Stimulated activated CD8-positive, alpha-beta memory T cell treated with anti-CD3 and anti-CD28 coated beads, Interleukin-15, amount 100 ng/mL, for 24 hours (primary cell): ENCODE data around the gene PYROXD2.

Experiments used
- DNase-seq: peaks from one replicate; pipeline ENCODE4 v3.0.0-alpha.2; 2020; ENCODE audit warnings: low read depth

The PYROXD2 gene

DNA sequence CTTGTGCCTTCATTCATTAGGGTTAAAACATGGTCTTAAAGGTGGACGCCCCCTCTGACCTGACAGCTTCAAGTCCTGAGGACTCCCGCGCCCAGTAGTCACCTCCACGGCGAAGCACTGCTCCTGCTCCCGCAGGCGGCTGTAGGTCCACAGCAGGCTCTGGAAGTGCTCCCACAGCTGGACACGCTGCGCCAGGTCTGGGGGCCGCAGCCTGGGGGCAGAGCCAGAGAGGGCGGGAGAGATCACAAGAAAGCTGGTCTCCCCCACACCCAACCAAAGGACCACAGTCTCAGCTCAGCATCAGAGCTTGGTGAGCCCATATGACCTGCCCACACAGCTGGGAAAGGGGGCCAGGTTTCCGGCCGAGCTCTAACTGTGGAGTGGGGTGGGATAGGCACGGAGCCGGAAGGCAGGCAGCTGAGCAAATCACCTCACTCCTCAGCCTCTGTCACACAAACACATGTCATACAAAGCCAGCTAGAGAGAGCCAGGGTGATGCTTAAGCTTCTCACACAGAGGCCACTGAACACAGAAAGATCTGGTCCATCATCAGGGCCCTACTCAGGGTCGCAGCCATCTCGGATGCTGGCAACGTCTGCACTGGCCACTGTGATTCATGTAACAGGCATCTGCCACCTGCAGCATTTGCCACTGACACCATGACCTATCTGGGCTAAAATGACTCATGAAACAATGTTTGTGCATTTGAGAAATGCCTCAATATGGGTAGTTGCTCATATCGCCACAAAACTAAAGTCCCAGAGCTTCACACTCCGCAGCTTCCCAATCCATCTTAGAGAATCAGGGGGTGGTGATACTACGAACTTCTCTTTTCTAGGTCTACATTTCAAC, 19.1 kb upstream of the PYROXD2 start:
- DNase-seq, result no peak

DNA sequence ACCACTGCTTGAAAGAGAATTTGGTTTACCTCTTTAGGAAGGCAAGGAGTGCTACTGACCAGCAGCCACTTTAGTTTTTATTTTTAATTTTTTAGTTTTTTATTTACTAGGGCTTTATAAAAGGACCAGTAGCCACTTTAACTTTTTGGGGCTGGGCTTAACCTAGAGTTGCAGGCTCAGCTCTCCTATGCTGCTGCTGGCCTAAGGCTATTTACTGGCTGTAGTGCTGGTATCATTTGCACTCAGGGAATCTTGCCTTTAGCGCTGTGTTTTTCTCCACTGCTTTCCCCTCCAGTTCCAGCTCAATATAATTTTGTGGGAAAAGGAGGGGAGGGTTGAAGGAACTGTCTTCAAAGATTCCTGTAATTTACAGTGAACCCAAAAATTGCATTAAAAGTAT, 18.4 kb upstream of the PYROXD2 start:
- DNase-seq, result no peak

DNA sequence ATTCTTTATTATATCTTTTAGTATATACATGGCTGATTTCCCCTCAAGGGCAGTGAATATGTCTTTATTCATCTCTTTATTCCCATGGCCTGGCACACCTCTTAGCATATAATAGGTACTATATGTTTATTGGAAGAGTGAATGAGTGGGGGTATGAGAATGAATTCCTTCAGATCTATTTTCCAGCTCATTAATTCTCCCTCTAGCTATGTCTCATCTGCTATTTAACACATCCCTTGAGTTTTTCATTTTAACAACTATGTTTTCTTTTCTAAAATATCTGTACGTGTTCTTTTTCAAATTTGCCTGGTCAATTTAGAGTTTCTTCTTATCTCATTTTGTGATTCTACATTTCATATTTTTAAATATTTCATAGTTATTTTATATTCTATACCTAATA, 17.3 kb upstream of the PYROXD2 start:
- no peak for DNase-seq

DNA sequence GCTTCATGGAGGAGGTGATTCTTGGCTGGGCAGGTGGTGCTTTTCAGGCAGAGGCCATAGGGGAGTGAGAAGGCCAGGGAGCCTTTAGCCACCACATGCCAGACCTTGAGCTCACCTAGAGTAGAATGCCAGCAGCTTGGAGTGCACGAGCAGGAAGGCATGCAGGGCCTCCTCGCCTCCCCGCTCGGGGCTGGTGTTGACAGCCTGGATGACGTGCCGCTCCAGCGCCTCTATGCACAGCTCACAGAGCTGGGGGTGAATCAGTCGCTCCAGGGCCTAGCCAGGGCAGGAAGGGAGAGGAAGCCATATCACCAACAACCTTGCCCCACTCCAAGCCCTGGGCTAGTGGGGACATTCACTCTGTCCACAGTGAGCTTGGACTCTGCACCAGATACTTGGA, 16.0 kb upstream of the PYROXD2 start:
- DNase-seq, result no peak

DNA sequence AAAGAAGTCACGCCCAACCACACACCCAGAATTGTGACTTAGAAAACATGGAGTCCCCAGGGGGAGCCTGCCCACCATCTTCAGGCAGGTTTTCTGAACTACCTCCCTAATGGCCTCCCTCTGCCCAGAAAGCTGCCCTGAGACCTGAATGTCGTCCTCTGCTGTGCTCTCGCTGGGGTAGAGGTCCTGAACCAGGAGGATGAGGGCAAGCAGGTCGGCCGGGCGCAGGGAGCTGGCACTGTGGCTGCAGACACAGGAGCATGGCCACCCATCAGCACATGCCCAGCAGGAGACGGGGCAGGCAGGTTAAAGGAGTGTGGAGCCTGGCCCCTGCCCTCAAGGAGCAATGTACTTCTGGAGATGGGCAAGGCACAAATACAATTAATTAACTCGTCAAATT, 15.4 kb upstream of the PYROXD2 start:
- DNase-seq, result no peak

DNA sequence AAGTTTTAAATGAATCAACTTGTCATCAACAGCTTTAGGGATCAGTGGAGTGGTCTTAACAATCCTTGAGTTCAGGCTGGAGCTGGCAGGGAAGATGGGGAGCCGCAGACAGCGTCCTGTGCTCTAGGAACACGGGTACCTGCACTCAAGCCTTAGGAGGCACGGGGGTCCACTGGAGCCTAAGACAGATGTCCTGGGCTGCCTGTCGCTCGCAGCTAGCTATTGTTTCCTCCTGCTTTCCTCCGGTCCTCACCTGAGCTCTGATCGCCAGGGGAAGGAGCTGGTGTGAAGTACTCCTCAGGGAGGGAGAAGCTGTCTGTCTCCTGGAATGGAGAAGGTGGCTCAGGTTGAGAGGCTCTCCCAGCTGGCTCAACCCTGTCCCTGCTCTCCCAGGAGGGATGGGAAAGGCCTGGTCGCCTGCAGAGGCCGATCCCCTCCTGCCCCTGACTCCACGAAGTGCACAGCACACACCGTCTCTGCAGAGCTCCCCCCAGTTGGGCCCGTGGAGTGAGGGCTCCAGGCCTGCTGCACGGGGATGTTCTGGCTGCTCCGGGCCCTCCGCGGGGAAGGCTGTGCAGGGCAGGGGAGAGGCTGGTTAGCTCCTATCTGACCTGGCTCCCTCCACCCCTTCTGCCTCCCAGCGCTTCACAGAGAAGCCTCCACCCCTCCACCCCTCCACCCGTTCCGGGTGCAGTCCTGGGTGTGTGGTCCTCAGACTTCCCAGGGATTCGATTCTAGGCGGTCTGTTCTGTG, 14.5 kb upstream of the PYROXD2 start:
- no peak for DNase-seq

DNA sequence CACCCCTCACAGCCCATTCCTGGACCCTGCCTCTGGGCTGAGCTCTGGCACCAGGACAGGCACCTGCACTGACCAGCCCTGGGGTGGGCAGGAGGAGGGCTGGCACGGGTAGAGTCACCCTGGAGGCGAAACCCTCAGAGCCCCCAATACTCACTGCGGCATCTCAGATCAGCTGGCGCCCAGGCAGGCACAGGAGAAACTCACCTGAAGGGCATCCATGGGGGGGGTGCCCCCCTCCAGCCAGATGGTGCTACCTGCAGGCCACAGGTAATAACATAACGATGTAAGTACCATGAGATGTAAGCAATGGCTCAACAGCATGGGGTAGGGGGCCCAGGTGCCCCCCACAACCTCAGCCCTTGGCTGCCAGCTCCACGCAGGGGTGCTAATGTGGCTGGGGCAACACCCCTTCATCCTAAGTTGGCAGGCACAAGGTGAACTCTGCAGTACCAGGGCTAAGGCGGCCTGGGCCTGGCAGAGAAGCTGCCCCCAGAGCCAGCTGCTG, 12.1 kb upstream of the PYROXD2 start:
- no peak for DNase-seq

DNA sequence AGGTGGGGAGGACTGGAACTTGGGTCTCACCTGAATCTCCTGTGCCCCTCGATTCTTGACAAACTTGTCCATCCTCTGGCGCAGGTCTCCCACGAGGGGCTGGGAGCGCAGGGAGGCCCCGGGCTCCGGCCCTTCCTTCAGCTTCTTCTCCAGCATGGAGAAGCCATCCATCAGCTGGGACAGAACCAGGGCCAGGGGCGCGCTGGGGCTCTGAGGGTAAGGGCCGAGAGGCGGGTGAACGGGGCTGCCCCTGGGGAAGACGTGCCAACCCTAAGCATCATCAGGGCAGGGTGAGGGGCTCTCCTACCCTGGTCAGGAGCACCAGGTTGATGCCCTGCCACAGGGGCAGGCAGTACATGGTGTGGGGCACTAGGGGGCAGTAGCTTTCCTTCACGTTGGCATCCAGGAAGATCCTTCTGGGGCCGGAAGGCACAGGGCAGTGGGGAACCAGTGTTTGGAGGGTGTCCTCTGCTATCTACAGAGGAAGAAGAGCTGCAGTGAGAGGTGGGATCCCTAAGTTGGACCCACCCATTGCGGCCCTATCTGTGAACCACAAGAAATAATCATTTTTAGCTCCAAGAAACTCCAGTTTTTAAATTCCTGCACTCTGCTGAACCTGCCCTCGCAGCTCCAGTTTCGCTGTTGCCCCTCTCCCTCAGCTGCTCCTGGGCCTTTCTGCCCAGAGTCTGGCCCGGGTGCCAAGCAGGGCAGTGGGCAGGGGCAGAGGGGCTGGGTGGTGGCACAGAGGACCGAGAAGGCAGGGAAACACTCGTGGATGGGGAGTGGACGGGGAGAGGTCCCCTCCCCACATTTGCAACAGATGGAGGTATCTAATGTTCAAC, 10.8 kb upstream of the PYROXD2 start:
- no peak for DNase-seq

DNA sequence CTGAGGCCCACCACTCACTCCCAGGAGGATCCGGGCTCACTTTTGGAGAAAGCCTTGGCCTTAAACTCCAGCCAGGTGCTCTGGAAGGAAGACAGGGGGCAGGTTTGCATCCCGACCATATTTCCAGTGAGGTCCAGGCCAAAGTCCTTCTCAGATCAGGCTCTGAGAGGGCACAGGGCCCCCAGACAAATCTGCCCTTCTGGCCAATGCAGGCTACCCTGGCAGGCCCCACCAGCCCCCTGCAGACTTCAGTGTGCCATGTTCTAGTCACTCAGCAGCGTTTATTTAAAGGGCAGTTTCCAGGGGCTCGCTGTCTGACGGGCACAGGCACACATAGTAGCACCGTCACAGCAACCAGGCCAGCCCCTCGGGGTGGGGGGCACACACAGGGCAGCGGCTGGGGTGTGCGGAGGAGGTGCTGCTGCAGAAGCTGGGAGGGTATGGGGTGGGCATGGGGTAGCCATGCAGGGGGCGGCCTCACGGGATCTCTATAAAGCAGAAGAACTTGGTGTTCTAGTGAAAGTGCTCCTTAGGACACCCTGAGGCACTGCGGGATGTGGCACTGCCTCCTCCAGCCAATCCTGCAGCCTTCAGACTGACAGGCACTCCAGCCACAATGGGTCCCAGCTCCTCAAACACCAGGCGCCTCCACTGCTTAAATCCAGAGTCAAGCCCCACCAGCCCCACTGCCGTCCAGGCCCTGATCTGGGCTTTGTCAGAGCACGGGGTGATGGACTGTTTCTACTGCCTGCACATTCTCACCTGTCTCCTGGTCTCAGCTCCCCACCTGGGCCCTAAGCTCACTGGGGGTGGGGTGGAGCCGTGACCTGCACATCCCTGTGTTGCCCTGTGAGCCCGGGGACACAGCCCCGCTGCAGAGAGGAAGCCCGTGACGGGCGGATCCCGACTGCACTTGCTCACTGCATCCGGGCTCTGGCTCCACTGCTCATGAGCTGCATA, 9.6 kb upstream of the PYROXD2 start:
- no peak for DNase-seq

DNA sequence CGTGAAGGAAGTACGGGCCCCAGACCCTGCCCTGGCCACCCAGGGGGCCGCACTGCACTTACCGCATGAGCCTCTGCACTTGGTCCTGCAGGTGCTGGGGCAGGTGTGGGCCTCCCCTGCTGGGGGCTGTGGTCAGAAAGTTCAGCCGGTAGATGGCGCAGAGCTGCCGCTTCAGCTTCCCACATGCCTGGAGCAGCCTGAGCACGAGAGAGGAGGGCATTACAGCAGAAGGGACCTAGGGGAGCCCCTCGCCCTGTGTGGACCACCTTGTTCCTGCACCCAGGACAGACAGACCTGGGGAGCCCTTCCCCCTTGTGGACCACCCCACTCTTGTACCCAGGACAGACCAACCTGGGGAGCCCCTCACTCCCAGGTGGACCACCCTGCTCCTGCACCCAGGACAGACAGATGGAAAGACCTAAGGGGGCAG, 8.7 kb upstream of the PYROXD2 start:
- DNase-seq, result no peak

DNA sequence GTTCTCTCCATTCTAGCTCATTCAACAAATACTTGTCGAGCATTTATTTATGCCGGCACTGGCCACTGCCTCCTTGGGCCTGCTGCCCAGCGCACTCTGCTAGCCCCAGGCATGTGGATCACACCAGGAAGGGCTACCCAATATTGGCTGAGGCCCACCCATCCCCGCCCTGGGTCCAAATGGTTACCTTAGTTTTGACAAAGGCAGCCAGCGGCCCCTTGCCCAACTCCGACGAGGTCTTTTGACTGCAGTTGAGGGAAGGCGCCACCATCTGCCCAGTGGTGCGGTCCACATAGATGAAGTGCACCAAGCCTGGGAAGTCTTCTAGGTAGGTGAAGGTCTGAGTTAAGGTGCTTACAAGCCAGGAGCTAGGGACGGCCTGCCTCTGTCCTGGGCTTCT, 7.2 kb upstream of the PYROXD2 start:
- no peak for DNase-seq

DNA sequence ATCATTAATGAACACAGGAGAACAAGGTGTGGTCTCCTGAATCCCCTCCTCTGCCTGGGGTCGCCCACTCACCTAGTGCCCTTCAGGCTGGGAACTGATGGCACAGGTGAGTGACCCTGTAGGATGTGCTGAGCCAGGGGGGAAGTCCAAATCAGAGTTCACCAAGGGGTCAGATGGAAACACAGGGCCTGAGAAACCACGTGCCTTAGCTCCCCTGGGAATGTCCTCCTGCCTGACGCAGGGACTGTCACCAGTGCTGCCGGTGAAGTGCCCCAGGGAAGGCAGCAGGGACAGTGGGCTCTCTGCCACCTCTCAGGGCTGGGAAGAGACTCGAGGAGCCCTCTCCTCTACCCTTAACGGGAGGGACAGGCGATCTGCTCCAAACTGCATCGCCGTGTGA, 5.8 kb upstream of the PYROXD2 start:
- DNase-seq, result no peak

DNA sequence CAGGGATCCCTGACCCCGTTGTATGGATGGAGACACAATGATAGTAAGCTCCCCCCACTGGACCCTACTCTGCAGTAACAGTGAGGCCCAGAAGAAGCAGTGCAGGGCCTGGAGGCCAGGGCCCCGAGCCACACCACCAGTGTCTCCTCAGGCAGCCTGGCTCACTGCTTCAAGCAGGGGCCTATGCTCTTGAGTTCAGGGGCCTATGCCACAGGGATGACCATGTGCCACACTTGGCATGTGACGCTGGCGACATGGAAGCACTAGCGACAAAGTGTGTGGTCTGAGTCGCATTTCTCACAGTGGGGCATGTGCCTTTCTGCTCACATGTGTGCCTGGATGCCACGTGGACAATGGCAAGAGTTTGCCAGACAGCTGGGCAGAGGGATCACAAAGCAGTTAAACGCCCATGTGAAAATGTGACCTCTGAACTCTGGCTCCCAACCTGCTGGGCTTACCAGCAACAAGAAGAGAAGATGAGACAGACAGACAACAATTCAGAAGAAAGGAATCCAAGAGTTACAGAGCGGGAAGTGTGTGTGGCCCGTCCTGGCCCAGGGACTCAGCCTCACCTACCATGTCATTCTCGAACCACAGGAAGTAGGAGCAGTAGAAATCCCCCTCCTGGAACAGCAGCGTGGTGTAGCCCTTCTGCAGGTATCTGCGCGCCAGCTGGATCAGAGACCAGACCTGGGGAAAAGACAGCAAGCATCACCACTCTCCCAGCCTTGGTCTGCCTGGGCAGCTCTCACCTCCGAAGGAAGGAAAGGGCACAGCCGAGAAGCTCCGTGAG, 4.7 kb upstream of the PYROXD2 start:
- no peak for DNase-seq

DNA sequence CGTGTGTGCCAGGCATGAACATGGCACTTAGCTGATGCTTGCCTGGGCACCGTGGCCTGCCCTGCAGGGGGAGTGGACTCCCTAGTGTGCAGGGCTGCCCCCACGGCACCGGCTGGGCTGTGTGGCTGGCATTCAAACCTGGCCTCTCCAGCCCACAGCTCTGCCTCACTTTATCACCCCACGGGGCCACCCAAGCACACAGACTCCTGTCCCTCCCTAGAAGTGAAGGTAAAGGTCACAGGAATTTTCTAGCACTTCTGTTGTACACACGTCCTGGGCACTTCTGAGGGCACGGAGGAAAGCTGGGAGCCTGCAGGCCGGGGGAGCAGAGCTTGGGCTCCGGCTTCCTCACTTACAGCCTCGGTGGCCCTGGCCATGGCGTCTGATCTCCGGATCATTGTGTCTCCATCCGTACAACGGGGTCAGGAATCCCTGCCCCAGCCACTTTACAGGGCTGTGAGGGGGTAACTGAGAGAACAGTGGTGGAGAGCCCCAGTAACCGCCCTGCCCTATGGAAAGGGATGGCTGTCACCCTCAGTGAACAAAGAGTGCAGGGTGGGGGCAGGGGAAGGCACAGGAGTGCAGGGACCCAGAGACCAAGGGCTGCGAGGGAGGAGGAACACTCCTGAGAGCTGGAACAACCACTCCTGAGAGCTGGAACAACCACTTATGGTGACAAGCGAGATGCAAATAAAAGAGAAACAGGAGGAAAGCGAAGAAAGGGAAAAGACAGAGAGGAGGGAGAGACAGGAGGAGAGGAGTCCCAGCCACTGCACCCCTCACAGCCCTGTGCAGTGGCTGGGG, 3.9 kb upstream of the PYROXD2 start:
- DNase-seq, result no peak

DNA sequence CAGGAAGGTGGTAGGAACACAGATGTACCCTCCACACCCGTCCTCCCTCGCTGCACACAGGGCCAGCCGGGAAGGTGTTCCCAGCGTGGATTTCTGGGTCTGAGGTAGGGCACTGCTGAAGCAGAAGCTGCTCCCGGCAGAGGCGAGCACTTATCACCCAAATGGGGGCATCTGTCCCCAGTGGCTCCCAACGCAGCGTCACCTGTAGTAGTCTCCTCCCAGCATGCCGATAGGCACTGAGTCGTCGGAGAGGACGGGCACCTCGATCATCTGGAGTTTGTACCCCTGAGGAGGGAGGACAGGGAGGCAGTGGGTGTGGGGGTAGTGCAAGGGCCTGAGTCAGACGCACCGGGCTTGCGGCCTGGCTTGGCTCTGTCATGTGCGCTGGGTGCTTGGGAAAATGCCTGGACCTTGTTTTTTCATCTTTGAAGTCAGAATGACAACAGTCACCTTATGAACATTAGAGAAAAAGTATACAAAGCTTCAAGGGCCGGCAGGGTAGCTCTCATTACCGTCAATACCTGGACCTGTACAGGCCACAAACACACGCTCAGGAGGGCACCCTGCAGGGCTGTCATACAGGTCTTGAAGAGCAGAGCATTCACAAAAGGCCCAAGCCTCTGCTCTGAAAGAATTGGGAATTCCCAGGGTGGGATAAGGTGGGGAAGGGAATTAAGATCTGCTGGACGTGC, 3.1 kb upstream of the PYROXD2 start:
- DNase-seq, result no peak

DNA sequence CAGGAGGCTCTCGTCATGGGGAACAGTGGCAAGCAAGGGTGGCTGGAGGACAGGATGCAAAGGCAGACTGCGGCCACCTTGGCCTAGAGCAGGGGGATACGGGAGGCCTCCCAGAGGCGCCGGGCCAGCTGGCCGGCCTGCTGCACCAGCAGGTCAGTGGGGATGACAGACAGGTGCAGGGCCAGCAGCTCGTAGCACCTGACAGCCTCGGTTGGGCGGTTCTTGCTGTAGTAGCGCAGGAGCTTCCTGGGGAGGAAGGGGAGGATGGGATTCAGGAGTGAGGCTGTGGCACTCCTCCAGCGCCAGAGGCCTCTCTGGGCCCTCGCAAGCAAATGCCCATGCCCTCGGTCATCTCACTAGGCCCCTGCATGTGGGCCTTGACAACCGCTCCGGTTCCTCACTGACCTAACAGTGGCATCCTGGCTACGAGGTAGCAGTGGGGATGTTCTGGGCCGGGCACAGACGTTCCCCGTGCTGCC, 2.5 kb upstream of the PYROXD2 start:
- no peak for DNase-seq

DNA sequence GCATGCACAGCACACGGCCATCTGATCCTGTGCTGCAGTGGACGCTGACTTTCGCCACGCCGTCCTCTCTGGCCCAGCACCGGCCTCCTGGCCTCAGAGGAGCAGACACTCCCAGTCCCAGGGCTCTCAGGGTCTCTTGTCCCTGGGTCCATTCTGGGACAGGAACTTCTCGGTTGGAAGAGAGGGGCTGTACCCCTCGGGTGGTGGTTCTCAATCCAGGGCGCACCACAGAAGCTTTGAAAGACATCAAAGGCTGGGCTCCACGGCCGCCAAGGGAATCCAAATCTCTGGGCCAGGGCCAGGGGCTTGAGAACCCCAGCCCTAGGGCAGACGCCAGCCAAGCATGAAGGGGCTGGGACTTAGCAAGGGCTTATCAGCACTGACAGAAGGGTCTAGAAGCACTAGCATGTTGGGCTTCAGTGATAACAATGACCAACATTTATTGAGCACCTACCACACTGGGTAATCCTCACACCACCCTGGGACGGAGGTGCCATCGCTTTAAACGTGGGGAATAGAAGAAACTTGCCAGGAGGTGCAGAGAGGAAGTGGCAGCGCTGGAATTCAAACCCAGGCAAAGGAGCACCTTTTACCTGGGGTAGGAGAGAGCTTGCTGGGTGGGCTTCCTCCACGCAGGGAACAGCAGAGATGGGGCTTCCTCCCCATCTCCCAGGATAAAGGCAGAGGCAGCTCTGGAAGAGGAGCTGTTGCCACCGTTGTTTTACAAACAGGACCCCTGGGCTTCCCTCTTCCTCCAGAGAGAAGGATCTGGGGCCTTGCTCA, 1.8 kb upstream of the PYROXD2 start:
- no peak for DNase-seq

DNA sequence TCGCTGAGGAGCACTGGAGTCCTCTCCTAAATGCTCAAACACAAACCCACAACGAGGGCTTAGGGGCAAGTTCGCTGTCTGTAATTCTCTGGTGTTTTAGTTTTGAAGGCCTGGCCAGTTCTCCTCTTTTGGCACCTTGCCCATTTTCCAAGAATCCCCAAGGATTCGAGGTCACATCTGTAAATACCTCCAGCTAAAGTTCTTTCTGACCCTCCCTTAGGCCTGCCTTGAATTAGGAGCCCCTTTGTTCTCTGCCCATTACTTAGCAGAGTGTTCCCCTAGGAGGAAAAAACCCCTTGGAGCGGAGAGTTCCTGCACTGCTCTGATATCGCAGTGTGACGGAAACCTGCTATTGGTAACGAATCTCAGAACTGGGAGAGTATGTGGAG, 743 bp upstream of the PYROXD2 start:
- no peak for DNase-seq
